ENCODE results near the gene LRRC3B. TPM values are rescaled to one million over a fixed set of nuclear protein-coding genes. Genes with fewer than 3 reads are reported as not detected.

The LRRC3B gene
- total RNA-seq, 4 donors from 2014 or later: 0.31 to 3.1 (median 1.7) TPM

GRCh38 chr3:26731843-26732242, 109.3 kb downstream of the LRRC3B start:
- H3K4me1 ChIP-seq: no peaks in the 10 kb centered on the region
- H3K4me3 ChIP-seq: no peak overlapping the region
- no peaks in the 10 kb centered on the region for H3K27me3 ChIP-seq
- no peaks in the 10 kb centered on the region for H3K36me3 ChIP-seq
- H3K27ac ChIP-seq: no peak overlapping the region
- no peaks in the 10 kb centered on the region for H3K9me3 ChIP-seq
- ATAC-seq: no peak
- no peak for TF ChIP-seq CTCF (IDR thresholded peaks at IDR 0.05)
- TF ChIP-seq EP300 (IDR thresholded peaks at IDR 0.05): no peak
- TF ChIP-seq POLR2AphosphoS5 (IDR thresholded peaks at IDR 0.05): no peak
- no peak for TF ChIP-seq POLR2A (IDR thresholded peaks at IDR 0.05)
- 83% methylated on average over 1 of the region's 1 CpG; no CpG with 5 or more reads in 1 of the 2 donors for WGBS, 2 donors (ENCODE audit: low coverage in 1 of 2)

GRCh38 chr3:26750263-26750662, 127.7 kb downstream of the LRRC3B start:
- Histone ChIP-seq H3K4me1 (no peaks in the 10 kb centered on the region), H3K27ac (no peak overlapping the region), H3K27me3 (no peaks in the 10 kb centered on the region), H3K4me3 (no peak overlapping the region), H3K9me3 (no peaks in the 10 kb centered on the region), H3K36me3 (no peaks in the 10 kb centered on the region)
- no peak for ATAC-seq
- TF ChIP-seq POLR2A (IDR thresholded peaks at IDR 0.05) (no peak), CTCF (IDR thresholded peaks at IDR 0.05) (no peak), EP300 (IDR thresholded peaks at IDR 0.05) (no peak), POLR2AphosphoS5 (IDR thresholded peaks at IDR 0.05) (no peak)
- 91 to 100% methylated on average over 1 of the region's 2 CpGs for WGBS, 2 donors (ENCODE audit: low coverage in 1 of 2)

- Histone ChIP-seq H3K4me1 (peaks cover 0 to 4% (median 0%) of the 10 kb centered on the region in 3 donors), H3K4me3 (no peak overlapping the region), H3K27me3 (no peaks in the 10 kb centered on the region), H3K36me3 (no peaks in the 10 kb centered on the region), H3K9me3 (no peaks in the 10 kb centered on the region), H3K27ac (no peak overlapping the region)
- no peak for ATAC-seq
- TF ChIP-seq POLR2AphosphoS5 (IDR thresholded peaks at IDR 0.05) (no peak), EP300 (IDR thresholded peaks at IDR 0.05) (no peak), CTCF (IDR thresholded peaks at IDR 0.05) (no peak), POLR2A (IDR thresholded peaks at IDR 0.05) (no peak)
- WGBS, 2 donors (ENCODE audit: low coverage in 1 of 2): 25 to 54% methylated on average over 2 of the region's 2 CpGs
Observed at GRCh38 chr3:26752466-26752865, 129.9 kb downstream of the LRRC3B start.

DNA sequence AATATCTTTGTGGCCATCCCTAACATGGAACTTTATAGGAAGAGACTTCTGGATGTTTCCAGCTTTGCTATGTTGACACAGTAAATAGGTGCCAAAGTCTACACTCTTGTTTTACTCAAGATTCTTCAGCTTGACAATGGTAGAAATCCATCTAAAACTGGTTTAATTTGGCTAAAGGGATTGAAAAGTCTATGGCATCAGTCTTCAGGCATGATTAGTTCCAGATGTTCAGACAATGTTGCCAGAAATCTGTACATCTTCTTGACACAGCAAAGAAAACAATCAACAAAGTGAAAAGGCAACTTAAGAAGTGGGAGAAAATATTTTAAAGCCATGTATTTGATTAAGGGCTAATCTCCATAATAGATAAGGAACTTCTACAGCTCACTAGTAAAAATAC, 130.5 kb downstream of the LRRC3B start:
- ATAC-seq: no peak
- no peak overlapping the region for H3K27ac ChIP-seq
- no peak overlapping the region for H3K4me3 ChIP-seq
- H3K4me1 ChIP-seq: peaks cover 0 to 4% (median 0%) of the 10 kb centered on the region in 3 donors
- H3K9me3 ChIP-seq: no peaks in the 10 kb centered on the region
- no peak for TF ChIP-seq POLR2A (IDR thresholded peaks at IDR 0.05)
- TF ChIP-seq CTCF (IDR thresholded peaks at IDR 0.05): no peak
- TF ChIP-seq POLR2AphosphoS5 (IDR thresholded peaks at IDR 0.05): no peak
- TF ChIP-seq EP300 (IDR thresholded peaks at IDR 0.05): no peak
- no peaks in the 10 kb centered on the region for H3K36me3 ChIP-seq
- H3K27me3 ChIP-seq: no peaks in the 10 kb centered on the region

- TF ChIP-seq POLR2AphosphoS5 (IDR thresholded peaks at IDR 0.05): no peak
- no peak for TF ChIP-seq POLR2A (IDR thresholded peaks at IDR 0.05)
- no peak for TF ChIP-seq CTCF (IDR thresholded peaks at IDR 0.05)
- TF ChIP-seq EP300 (IDR thresholded peaks at IDR 0.05): no peak
- peaks cover 0 to 4% (median 0%) of the 10 kb centered on the region in 3 donors for H3K4me1 ChIP-seq
- H3K27ac ChIP-seq: no peak overlapping the region
- no peaks in the 10 kb centered on the region for H3K36me3 ChIP-seq
- H3K27me3 ChIP-seq: no peaks in the 10 kb centered on the region
- ATAC-seq: no peak
- no peak overlapping the region for H3K4me3 ChIP-seq
- no peaks in the 10 kb centered on the region for H3K9me3 ChIP-seq
Observed at GRCh38 chr3:26757978-26758377, 135.4 kb downstream of the LRRC3B start.
